Thyroid gland (tissue), 4 donors: ENCODE measurements around the gene NRP2. TPM values are rescaled to one million over a fixed set of nuclear protein-coding genes. Genes with fewer than 3 reads are reported as not detected.

ENCODE experiments used
- DNase-seq, 2 donors: peaks; one replicate each; pipeline ENCODE4 v3.0.0-alpha.2; 2019
- H3K27ac ChIP-seq, 3 donors: fragments of 200-600 bp; sonication (generic); 1 replicate in 2 of 3; 2 replicates in 1 of 3; pipeline ENCODE4 v1.5.1; 2016 to 2019; ENCODE audit warnings: mild to moderate bottlenecking in 1 of 3, moderate library complexity in 1 of 3
- H3K27me3 ChIP-seq: fragments of 200-600 bp; sonication (generic); one replicate; pipeline ENCODE4 v1.5.1; 2019
- H3K36me3 ChIP-seq, 2 donors: fragments of 200-600 bp; sonication (generic); one replicate each; pipeline ENCODE4 v1.5.1; 2016 to 2019
- H3K4me1 ChIP-seq, 2 donors: fragments of 200-600 bp; sonication (generic); one replicate each; pipeline ENCODE4 v1.5.1; 2017 to 2019
- H3K4me3 ChIP-seq, 3 donors: fragments of 200-600 bp; sonication (generic); replicated peaks in 1 of 3; 1 replicate in 2 of 3; 2 replicates in 1 of 3; pipeline ENCODE4 v1.5.1; 2016; ENCODE audit warnings: mild to moderate bottlenecking in 1 of 3
- H3K9me3 ChIP-seq: fragments of 200-600 bp; sonication (generic); one replicate; pipeline ENCODE4 v1.5.1; 2017
- POLR2A ChIP-seq, 2 donors: fragments of 450-650 bp; IDR thresholded peaks; one replicate each; pipeline ENCODE4 v1.6.1; 2017; ENCODE audit warnings: antibody characterized with exemption in 2 of 2, mild to moderate bottlenecking in 2 of 2, moderate library complexity in 1 of 2
- WGBS, 2 donors: methylation state at CpG; one replicate each; pipeline ENCODE4 v1.1.5; 2017; 5-methylcytosine and 5-hydroxymethylcytosine counted together
- intact Hi-C: fragments of 100-400 bp; cut with DNase I; formaldehyde crosslinking; loops from one replicate; pipeline ENCODE4 v1.15.1; 2023
- total RNA-seq, 4 donors: library from RNA; depleted of rRNA; stranded (reverse); fragments of >200 nt; gene quantifications; one replicate each; pipeline ENCODE4 v1.2.3, GENCODE V29; 2016
- TF ChIP-seq, protein P1 (sequence below), 6 experiments: fragments of 200-600 bp in 3 of 6; fragments of 450-650 bp in 3 of 6; sonication (generic) in 3 of 6; IDR thresholded peaks; one replicate each; pipeline ENCODE4 v1.5.1; 2016 to 2019; ENCODE audit warnings: antibody characterized with exemption in 6 of 6, mild to moderate bottlenecking in 2 of 6, inconsistent platforms in 1 of 6, moderate library complexity in 1 of 6

Gene NRP2
- total RNA-seq, 4 donors from 2014 or later, result 29.3 to 62.5 (median 41.6) TPM

DNA sequence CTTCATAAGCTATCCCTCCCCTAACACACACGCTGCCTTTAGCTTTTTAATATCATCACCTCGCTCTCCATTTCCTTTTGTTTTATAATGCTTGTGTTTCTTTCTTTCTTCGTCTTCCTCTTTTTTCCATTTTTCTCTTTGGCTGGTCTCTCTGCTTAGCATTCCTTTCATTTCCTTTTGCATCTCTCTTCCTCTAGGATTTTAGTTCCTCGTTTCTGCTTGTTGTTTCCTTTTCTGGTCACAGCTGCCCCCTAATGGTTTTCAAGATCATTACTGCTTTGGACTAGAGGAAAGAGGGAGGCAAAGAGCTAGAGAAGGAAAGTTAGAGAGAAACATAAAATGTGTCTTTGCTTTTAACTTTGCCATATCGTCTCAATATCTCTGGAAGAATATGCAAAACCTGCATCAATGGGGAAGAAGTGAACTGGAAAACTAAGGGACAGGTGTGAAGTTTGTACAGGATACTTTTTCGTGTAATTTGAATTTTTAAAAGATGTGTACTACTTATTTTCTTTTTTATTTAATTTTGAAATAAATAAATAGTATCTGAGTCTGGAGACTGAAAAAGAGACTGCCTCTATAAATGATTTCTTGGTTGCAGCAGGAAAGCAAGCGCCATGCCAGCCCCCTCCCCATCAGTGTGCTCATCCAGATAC is 6.3 kb upstream of the NRP2 start:
- no peaks in the 10 kb centered on the region for H3K9me3 ChIP-seq
- 34 to 35% methylated on average over 7 of the region's 7 CpGs for WGBS, 2 donors
- H3K4me3 ChIP-seq, result no peak overlapping the region
- intact Hi-C loops, result no loop called here
- H3K27me3 ChIP-seq, result no peaks in the 10 kb centered on the region
- H3K36me3 ChIP-seq, result no peaks in the 10 kb centered on the region
- no peak for DNase-seq
- no peaks in the 10 kb centered on the region for H3K4me1 ChIP-seq
- H3K27ac ChIP-seq, result no peak overlapping the region
- TF ChIP-seq, protein P1, sequence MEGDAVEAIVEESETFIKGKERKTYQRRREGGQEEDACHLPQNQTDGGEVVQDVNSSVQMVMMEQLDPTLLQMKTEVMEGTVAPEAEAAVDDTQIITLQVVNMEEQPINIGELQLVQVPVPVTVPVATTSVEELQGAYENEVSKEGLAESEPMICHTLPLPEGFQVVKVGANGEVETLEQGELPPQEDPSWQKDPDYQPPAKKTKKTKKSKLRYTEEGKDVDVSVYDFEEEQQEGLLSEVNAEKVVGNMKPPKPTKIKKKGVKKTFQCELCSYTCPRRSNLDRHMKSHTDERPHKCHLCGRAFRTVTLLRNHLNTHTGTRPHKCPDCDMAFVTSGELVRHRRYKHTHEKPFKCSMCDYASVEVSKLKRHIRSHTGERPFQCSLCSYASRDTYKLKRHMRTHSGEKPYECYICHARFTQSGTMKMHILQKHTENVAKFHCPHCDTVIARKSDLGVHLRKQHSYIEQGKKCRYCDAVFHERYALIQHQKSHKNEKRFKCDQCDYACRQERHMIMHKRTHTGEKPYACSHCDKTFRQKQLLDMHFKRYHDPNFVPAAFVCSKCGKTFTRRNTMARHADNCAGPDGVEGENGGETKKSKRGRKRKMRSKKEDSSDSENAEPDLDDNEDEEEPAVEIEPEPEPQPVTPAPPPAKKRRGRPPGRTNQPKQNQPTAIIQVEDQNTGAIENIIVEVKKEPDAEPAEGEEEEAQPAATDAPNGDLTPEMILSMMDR (IDR thresholded peaks at IDR 0.05), result peak; percentile 50 to 98 (median 80)
- TF ChIP-seq POLR2A (IDR thresholded peaks at IDR 0.05), result no peak

DNA sequence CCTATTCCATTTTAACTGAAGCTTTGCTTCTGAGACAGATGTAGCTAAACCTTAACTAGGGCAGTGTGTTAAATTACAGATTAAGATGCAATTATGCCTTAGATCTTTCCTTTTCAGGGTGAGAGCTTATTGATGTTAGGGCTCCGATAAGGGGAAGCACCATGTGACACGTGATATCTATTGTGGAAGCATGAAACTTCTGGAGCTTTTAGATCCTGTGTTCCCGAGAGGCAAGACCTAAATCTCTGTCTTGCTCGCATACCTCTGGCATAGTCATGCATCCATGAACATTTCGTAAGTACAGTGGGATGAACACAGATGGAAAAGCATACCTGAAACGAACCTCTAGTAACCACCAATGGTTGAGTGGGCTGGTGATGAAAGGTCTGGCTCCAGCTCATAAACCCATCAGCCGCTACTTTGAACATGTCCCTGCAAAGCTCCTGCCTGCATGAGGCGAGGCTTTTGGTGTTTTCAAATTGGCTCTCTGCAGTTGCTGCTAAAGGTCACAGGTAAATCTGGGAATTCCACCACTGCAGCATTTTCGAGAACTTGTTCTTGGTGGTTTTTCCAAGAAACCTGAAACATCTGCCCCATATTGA is 3.7 kb upstream of the NRP2 start:
- Histone ChIP-seq H3K9me3 (no peaks in the 10 kb centered on the region), H3K4me3 (no peak overlapping the region), H3K27me3 (no peaks in the 10 kb centered on the region), H3K4me1 (peaks cover 13 to 19% of the 10 kb centered on the region in 2 donors), H3K36me3 (no peaks in the 10 kb centered on the region), H3K27ac (no peak overlapping the region)
- WGBS, 2 donors, result 85 to 88% methylated on average over 9 of the region's 9 CpGs
- intact Hi-C loops, result no loop called here
- no peak for DNase-seq
- TF ChIP-seq, protein P1 (IDR thresholded peaks at IDR 0.05), result no peak
- TF ChIP-seq POLR2A (IDR thresholded peaks at IDR 0.05), result no peak

DNA sequence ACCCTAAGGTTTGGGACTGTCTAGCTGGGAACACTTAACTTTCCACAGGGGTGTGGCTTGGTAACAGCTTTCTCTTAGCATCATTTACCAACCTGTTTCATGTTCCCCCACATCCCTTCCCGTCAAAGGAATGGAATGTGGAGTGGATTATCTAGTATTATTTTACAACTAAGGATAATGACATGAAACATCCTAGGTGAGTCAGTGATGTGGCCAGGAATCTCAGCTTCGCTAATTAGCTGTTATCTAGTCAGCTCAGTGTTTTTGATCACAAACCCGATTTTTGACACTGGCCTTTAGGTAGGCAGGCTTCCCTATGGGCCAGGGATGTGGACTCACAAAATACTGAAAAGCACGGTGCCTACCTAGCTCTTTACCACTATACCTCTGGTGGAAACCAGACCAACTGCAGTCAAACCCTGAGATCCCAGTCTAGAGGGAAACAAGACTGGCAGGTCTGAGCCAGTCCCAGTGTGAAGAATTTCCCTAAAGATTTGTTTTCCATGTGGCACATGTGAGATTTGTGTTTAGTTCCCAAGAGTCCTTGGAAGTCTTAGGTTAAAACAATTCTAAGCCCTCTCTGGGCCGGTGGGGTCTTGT is 2.8 kb upstream of the NRP2 start:
- intact Hi-C loops, result loop anchor here (5.0 to 10.0 kb wide), 2 partner anchors 987 to 1355 kb away; no protein-coding TSS in a partner anchor
- Histone ChIP-seq H3K27ac (no peak overlapping the region), H3K27me3 (no peaks in the 10 kb centered on the region), H3K4me3 (no peak overlapping the region), H3K4me1 (peaks cover 20 to 23% of the 10 kb centered on the region in 2 donors), H3K36me3 (no peaks in the 10 kb centered on the region), H3K9me3 (no peaks in the 10 kb centered on the region)
- no peak for TF ChIP-seq POLR2A (IDR thresholded peaks at IDR 0.05)
- TF ChIP-seq, protein P1 (IDR thresholded peaks at IDR 0.05), result no peak
- DNase-seq, result no peak
- 76 to 79% methylated on average over 5 of the region's 5 CpGs for WGBS, 2 donors

DNA sequence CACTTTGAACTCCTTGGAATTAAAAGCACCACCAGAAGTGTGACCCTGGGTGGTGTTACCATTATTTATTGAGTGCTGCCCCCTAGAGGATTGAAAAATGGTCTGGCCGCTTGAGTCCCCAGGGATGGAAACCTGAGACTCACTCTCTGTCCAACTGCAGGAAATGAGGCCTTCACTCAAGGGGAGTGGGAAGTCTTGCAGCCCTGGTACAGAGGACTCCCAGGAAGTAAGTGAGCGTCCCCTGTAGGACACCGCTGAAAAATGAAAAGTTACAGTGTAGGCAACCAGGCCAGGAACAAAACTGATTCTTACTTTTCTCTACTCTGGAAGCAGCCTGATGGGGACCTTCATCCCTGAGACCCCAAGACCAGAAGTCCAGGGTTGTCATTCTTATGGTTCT is 2.2 kb upstream of the NRP2 start:
- TF ChIP-seq, protein P1 (IDR thresholded peaks at IDR 0.05), result peak; percentile 41 to 71 (median 54)
- no peak for TF ChIP-seq POLR2A (IDR thresholded peaks at IDR 0.05)
- no peaks in the 10 kb centered on the region for H3K36me3 ChIP-seq
- WGBS, 2 donors, result 32 to 33% methylated on average over 3 of the region's 3 CpGs
- no peak overlapping the region for H3K4me3 ChIP-seq
- intact Hi-C loops, result loop anchor here (5.0 to 10.0 kb wide), 2 partner anchors 988 to 1355 kb away; no protein-coding TSS in a partner anchor
- peaks cover 25 to 28% of the 10 kb centered on the region in 2 donors for H3K4me1 ChIP-seq
- DNase-seq, result peak; percentile 50 to 55
- H3K9me3 ChIP-seq, result no peaks in the 10 kb centered on the region
- no peaks in the 10 kb centered on the region for H3K27me3 ChIP-seq
- H3K27ac ChIP-seq, result no peak overlapping the region

DNA sequence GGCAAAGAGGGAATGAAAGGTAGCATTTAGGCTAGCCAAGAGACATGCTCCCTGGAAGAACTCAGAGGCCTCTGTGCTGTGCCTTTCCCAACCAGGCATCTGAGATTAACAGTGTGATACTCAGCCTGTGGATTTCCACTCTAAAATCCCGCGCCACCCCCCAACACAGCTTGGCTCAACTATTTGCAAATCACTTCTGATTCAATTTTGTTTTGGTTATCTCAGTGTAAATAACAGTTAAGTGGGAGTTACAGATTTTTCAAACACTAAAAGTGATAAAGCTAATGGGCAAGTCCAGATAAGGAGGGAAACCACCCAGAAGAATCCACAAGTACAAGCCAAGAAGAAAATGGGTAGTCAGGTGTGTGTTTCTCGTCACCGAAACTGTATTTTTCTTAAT is 1.4 kb upstream of the NRP2 start:
- intact Hi-C loops, result loop anchor here (5.0 to 10.0 kb wide), 2 partner anchors 989 to 1356 kb away; no protein-coding TSS in a partner anchor
- H3K9me3 ChIP-seq, result no peaks in the 10 kb centered on the region
- H3K27ac ChIP-seq, result no peak overlapping the region

More for the DNA sequence above, 1.4 kb upstream of the NRP2 start:
- WGBS, 2 donors, result 69 to 70% methylated on average over 4 of the region's 4 CpGs
- H3K4me3 ChIP-seq, result no peak overlapping the region
- TF ChIP-seq POLR2A (IDR thresholded peaks at IDR 0.05), result no peak
- TF ChIP-seq, protein P1 (IDR thresholded peaks at IDR 0.05), result no peak
- peaks cover 30% of the 10 kb centered on the region in 2 donors for H3K4me1 ChIP-seq
- no peaks in the 10 kb centered on the region for H3K27me3 ChIP-seq
- DNase-seq, result no peak
- H3K36me3 ChIP-seq, result no peaks in the 10 kb centered on the region
